ENCODE measurements around the gene ATXN10. TPM values are rescaled to one million over a fixed set of nuclear protein-coding genes. Genes with fewer than 3 reads are reported as not detected.

Gene ATXN10
- total and polyA plus RNA-seq, 2 of the 8 experiments (the other 6 are each of a cell fraction or from before 2014, with no cell fraction given) = 134 to 210 TPM

- Histone ChIP-seq H3K9me3 (ENCODE audit: insufficient read depth in 2 of 2, low read depth in 1 of 2, low read length in 1 of 2) (no peaks in the 10 kb centered on the region), H3K23ac (ENCODE audit: insufficient read length) (no peak overlapping the region), H2BK20ac (ENCODE audit: low read length) (no peak overlapping the region), H3K4me3 (ENCODE audit: extremely low read depth in 1 of 4, insufficient read depth in 2 of 4, low read depth in 3 of 4, low read length in 4 of 4) (no peak overlapping the region), H3K4me2 (ENCODE audit: insufficient read depth in 1 of 2, low read depth in 2 of 2, low read length in 2 of 2) (no peak overlapping the region), H3K14ac (ENCODE audit: insufficient read length) (no peak overlapping the region), H3K4me1 (replicated peaks in 1 of 4; ENCODE audit: control insufficient read depth in 3 of 4, insufficient read depth in 4 of 4, low read length in 3 of 4) (peaks cover 0 to 2% (median 0%) of the 10 kb centered on the region in 4 experiments; a peak in 2 of 7 replicates), H2BK12ac (ENCODE audit: low read depth, low read length) (no peak overlapping the region), H4K20me1 (replicated peaks in 1 of 2; ENCODE audit: control insufficient read depth in 1 of 2, insufficient read depth in 2 of 2, low read length in 2 of 2) (peaks cover 2 to 6% of the 10 kb centered on the region in 2 experiments), H2AK5ac (ENCODE audit: low read depth, low read length) (no peak overlapping the region), H3K36me3 (ENCODE audit: control insufficient read depth in 2 of 4, insufficient read depth in 4 of 4, low read length in 3 of 4) (no peaks in the 10 kb centered on the region), H3K9ac (replicated peaks in 1 of 4; ENCODE audit: extremely low read depth in 1 of 4, low read depth in 3 of 4, low read length in 3 of 4) (no peak overlapping the region), H3K27ac (ENCODE audit: low read depth, low read length) (no peak overlapping the region), H2AFZ (ENCODE audit: low read length) (no peak overlapping the region), H3K4ac (replicated peaks; ENCODE audit: insufficient read length, low read depth, low read length) (no peak overlapping the region), H3K79me1 (ENCODE audit: low read depth, low read length) (peaks cover 3% of the 10 kb centered on the region; the same call in 1 of the 2 replicates), H3K79me2 (ENCODE audit: control insufficient read depth in 1 of 2, insufficient read depth in 2 of 2, low read length in 2 of 2) (peaks cover 0 to 12% of the 10 kb centered on the region in 2 experiments; a peak in 2 of 4 replicates), H3K23me2 (ENCODE audit: low read depth, low read length) (no peaks in the 10 kb centered on the region), H2BK15ac (ENCODE audit: low read length) (no peak overlapping the region), H3K27me3 (replicated peaks in 1 of 4; ENCODE audit: control insufficient read depth in 3 of 4, extremely low read depth in 1 of 4, insufficient read depth in 3 of 4, low read length in 3 of 4) (no peaks in the 10 kb centered on the region), H4K91ac (replicated peaks; ENCODE audit: insufficient read length, low read length) (no peak overlapping the region), H3K18ac (ENCODE audit: extremely low read depth, low read length) (no peak overlapping the region), H2BK120ac (replicated peaks; ENCODE audit: low read depth, low read length) (no peak overlapping the region), H2BK5ac (ENCODE audit: low read depth, low read length) (no peak overlapping the region), H3K56ac (replicated peaks; ENCODE audit: insufficient read length, low read depth, low read length) (no peak overlapping the region), H4K5ac (ENCODE audit: insufficient read length, low read depth, low read length) (no peak overlapping the region), H4K8ac (ENCODE audit: extremely low read depth, insufficient read depth, low read length) (no peak overlapping the region)
- ChIA-PET POLR2A (ENCODE audit: partially characterized antibody) (interaction anchor here (0.6 to 0.9 kb wide), 2 partner anchors 12 to 40 kb away, joined by 3 to 4 read pairs; no protein-coding TSS in a partner anchor), CTCF (ENCODE audit: partially characterized antibody) (interaction anchor here (1.2 to 1.5 kb wide), 4 partner anchors 23 to 219 kb away, joined by 3 to 4 read pairs (median 3); no protein-coding TSS in a partner anchor)
- DNase-seq (ENCODE audit: low read depth in 1 of 2, low spot score in 2 of 2) = no peak
- 86% methylated on average over 6 of the region's 6 CpGs; no CpG with 5 or more reads in 1 of the 2 experiments for WGBS, 2 experiments (ENCODE audit: extremely low coverage in 1 of 2, insufficient coverage in 1 of 2, insufficient read length in 1 of 2, insufficient replicate concordance in 2 of 2, low coverage in 1 of 2, low lambda C conversion rate in 2 of 2, missing lambda C conversion rate in 1 of 2)
- no peak for FAIRE-seq
- TF ChIP-seq KDM4A (IDR thresholded peaks at IDR 0.05; ENCODE audit: low read depth, low read length, severe bottlenecking) = no peak
- TF ChIP-seq NANOG (IDR thresholded peaks at IDR 0.05; ENCODE audit: insufficient read depth, low read depth, low read length, poor library complexity, severe bottlenecking) = no peak
- TF ChIP-seq BCL11A (IDR thresholded peaks at IDR 0.05; ENCODE audit: low read depth in 2 of 2, low read length in 2 of 2) = no peak
- no peak for TF ChIP-seq FOSL1 (IDR thresholded peaks at IDR 0.05; ENCODE audit: insufficient read depth, low read depth, low read length)
- no peak for TF ChIP-seq BRCA1 (IDR thresholded peaks at IDR 0.05; ENCODE audit: low read depth, low read length)
- TF ChIP-seq SUZ12 (IDR thresholded peaks at IDR 0.05; ENCODE audit: low read length) = no peak
- TF ChIP-seq KDM1A (IDR thresholded peaks at IDR 0.05; ENCODE audit: borderline replicate concordance, low read length) = no peak
- TF ChIP-seq TAF7 (optimal IDR thresholded peaks at IDR 0.05; ENCODE audit: borderline replicate concordance, low read depth, low read length) = no peak
- no peak for TF ChIP-seq POLR2A (IDR thresholded peaks at IDR 0.05; ENCODE audit: control extremely low read depth in 1 of 2, low read depth in 2 of 2, low read length in 2 of 2)
- no peak for TF ChIP-seq TBP (IDR thresholded peaks at IDR 0.05; ENCODE audit: low read depth, low read length)
- TF ChIP-seq EGR1 (IDR thresholded peaks at IDR 0.05; ENCODE audit: borderline replicate concordance, low read depth, low read length) = no peak
- TF ChIP-seq CREB1 (IDR thresholded peaks at IDR 0.05) = no peak
- no peak for TF ChIP-seq CTBP2 (IDR thresholded peaks at IDR 0.05; ENCODE audit: borderline replicate concordance, insufficient read depth, insufficient read length, low read length)
- TF ChIP-seq EP300 (IDR thresholded peaks at IDR 0.05; ENCODE audit: borderline replicate concordance in 1 of 2, low read depth in 2 of 2, low read length in 2 of 2) = no peak
- TF ChIP-seq SRF (IDR thresholded peaks at IDR 0.05; ENCODE audit: low read depth, low read length) = no peak
Measured at GRCh38 chr22:45781966-45782365, 110.3 kb downstream of the ATXN10 start.

Data from H1 (cell line).